ENCODE data around the gene PTPRN2.

GRCh38 chr7:157973971-157974677, 613.5 kb downstream of the PTPRN2 start:
- no peak for TF ChIP-seq CTCF (conservative IDR thresholded peaks at IDR 0.05; ENCODE audit: low read depth, low read length)
- no peak for TF ChIP-seq EZH2 (IDR thresholded peaks at IDR 0.05; ENCODE audit: borderline replicate concordance, low read depth, low read length, poor library complexity, severe bottlenecking)

Measured in A673 (cell line).